ENCODE results near the gene GCLM. TPM values are rescaled to one million over a fixed set of nuclear protein-coding genes. Genes with fewer than 3 reads are reported as not detected.
"Not testable (repeated sequence)": the region's sequence is repeated elsewhere in the genome, so short reads cannot be mapped to it uniquely, and the experiment has no call there.

The GCLM gene
- total RNA-seq, 4 donors from 2014 or later: 1.9 to 6.2 (median 2.8) TPM

DNA sequence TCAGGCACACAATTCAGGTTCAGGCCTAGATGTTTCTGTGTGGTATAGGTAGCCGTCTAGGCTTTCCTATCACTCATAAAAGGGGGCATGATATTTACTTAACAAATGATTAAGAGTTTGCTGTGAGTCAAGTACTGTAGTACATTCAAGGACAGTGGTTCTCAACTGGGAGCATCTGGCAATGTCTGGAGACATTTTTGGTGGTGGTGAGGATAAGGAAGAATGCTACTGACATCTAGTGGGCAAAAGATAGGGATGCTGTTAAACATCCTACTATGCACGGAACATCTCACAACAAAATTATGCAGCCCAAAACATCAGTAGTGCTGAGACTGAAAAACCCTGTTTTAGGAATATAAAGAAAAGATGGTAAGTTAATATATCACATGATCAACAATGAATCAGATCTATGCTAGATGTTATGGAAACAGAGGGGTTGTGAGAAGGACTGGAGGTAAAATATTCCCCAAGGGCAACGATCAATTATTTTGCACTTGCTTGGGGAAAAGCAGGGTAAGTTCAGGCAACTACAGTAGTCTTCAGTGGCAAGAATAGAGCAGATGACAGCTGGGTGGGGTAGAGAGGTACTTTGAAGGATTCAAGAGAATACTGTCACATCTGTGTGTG is 35.1 kb downstream of the GCLM start:
- 65 to 76% methylated on average over 3 of the region's 3 CpGs for WGBS, 2 donors
- intact Hi-C loops (cut with DNase I; ENCODE audit: low total_unique reads): no loop called here
- TF ChIP-seq, protein P1, sequence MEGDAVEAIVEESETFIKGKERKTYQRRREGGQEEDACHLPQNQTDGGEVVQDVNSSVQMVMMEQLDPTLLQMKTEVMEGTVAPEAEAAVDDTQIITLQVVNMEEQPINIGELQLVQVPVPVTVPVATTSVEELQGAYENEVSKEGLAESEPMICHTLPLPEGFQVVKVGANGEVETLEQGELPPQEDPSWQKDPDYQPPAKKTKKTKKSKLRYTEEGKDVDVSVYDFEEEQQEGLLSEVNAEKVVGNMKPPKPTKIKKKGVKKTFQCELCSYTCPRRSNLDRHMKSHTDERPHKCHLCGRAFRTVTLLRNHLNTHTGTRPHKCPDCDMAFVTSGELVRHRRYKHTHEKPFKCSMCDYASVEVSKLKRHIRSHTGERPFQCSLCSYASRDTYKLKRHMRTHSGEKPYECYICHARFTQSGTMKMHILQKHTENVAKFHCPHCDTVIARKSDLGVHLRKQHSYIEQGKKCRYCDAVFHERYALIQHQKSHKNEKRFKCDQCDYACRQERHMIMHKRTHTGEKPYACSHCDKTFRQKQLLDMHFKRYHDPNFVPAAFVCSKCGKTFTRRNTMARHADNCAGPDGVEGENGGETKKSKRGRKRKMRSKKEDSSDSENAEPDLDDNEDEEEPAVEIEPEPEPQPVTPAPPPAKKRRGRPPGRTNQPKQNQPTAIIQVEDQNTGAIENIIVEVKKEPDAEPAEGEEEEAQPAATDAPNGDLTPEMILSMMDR (IDR thresholded peaks at IDR 0.05): no peak
- TF ChIP-seq POLR2A (IDR thresholded peaks at IDR 0.05): no peak
- no peak for DNase-seq (ENCODE audit: low spot score in 2 of 2)
- H3K4me3 ChIP-seq (ENCODE audit: low read depth, poor library complexity, severe bottlenecking): no peak overlapping the region

GRCh38 chr1:93871366-93871765 is 37.9 kb downstream of the GCLM start:
- TF ChIP-seq POLR2A (IDR thresholded peaks at IDR 0.05): no peak
- TF ChIP-seq, protein P1 (IDR thresholded peaks at IDR 0.05): no peak
- WGBS, 2 donors: 44 to 54% methylated on average over 4 of the region's 4 CpGs
- DNase-seq (ENCODE audit: low spot score in 2 of 2): no peak

DNA sequence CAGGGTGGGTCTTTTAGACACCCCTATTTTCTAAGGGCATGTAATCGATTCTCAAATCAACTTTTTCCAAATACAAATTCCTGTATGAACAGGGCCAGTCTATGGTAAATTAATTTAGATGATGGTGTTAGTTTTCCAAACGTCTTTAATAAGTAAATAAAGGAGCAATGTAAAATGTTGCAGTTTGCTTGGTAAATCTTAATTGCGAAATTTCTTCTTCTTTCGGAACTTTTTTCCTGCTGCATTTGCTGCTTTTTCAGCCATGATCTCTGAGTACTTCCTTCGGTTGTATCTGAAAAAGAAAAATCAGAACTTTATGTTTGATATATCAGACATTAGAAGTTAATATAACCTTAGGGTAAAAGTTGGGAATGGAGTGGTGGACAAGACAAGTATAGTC is 39.6 kb downstream of the GCLM start:
- intact Hi-C loops (cut with DNase I; ENCODE audit: low total_unique reads): no loop called here
- WGBS, 2 donors: 88 to 90% methylated on average over 5 of the region's 5 CpGs
- no peak overlapping the region for H3K4me3 ChIP-seq (ENCODE audit: low read depth, poor library complexity, severe bottlenecking)
- TF ChIP-seq, protein P1 (IDR thresholded peaks at IDR 0.05): no peak
- TF ChIP-seq POLR2A (IDR thresholded peaks at IDR 0.05): no peak
- no peak for DNase-seq (ENCODE audit: low spot score in 2 of 2)

More at GRCh38 chr1:93871366-93871765, 37.9 kb downstream of the GCLM start:
- intact Hi-C loops (cut with DNase I; ENCODE audit: low total_unique reads): no loop called here
- H3K4me3 ChIP-seq (ENCODE audit: low read depth, poor library complexity, severe bottlenecking): no peak overlapping the region

- intact Hi-C loops (cut with DNase I; ENCODE audit: low total_unique reads); DNase-seq (ENCODE audit: low spot score in 2 of 2); H3K4me3 ChIP-seq (ENCODE audit: low read depth, poor library complexity, severe bottlenecking): not testable (repeated sequence)
- 93 to 95% methylated on average over 1 of the region's 1 CpG for WGBS, 2 donors
Measured at GRCh38 chr1:93868492-93868891, 40.7 kb downstream of the GCLM start.

DNA sequence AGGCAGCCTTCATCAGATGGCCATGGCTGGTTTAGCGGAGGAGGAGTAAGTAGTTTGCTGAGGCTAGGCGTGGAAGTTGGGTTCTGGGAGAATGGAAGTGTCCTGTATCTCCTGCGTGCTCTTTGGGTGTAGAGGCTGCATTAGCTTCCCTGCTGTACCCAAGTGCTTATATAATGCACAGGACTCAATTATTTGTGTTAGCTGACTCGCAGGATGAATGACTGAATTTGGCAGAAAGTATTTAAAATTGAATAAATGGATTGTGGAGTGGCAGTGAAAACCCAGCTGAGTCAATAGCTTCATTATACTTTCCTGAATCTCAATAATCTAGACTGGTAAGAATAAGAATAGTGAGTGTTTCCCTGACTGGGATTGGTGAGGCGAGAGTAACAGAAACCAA is 44.0 kb downstream of the GCLM start:
- intact Hi-C loops (cut with DNase I; ENCODE audit: low total_unique reads): no loop called here
- H3K4me3 ChIP-seq (ENCODE audit: low read depth, poor library complexity, severe bottlenecking): no peak overlapping the region
- TF ChIP-seq, protein P1 (IDR thresholded peaks at IDR 0.05): no peak
- no peak for TF ChIP-seq POLR2A (IDR thresholded peaks at IDR 0.05)
- no peak for DNase-seq (ENCODE audit: low spot score in 2 of 2)
- 92 to 95% methylated on average over 5 of the region's 5 CpGs for WGBS, 2 donors

DNA sequence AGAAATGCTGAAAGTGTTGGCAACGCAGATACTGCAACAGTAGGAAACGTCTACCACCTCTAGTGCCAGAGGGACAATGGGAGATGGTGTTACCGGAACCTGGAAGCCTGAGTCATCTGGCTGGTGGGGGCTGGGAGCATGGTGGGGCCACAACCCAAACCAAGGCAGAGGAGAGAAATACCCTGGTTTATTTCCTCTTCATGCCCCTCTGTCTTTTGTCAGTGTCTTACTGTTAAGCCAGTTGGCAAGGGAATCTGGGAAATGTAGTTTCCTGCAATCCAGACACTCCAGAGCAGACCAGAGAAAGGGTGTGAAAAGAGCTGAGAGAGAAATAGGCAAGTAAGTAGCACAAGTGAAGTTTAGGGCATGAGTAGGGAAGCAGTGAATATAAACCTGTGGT is 45.1 kb downstream of the GCLM start:
- no peak overlapping the region for H3K4me3 ChIP-seq (ENCODE audit: low read depth, poor library complexity, severe bottlenecking)
- WGBS, 2 donors: 70 to 81% methylated on average over 3 of the region's 3 CpGs
- DNase-seq (ENCODE audit: low spot score in 2 of 2): no peak
- intact Hi-C loops (cut with DNase I; ENCODE audit: low total_unique reads): no loop called here
- no peak for TF ChIP-seq POLR2A (IDR thresholded peaks at IDR 0.05)
- TF ChIP-seq, protein P1 (IDR thresholded peaks at IDR 0.05): no peak

GRCh38 chr1:93857653-93858052 is 51.6 kb downstream of the GCLM start:
- DNase-seq (ENCODE audit: low spot score in 2 of 2); H3K4me3 ChIP-seq (ENCODE audit: low read depth, poor library complexity, severe bottlenecking); intact Hi-C loops (cut with DNase I; ENCODE audit: low total_unique reads): not testable (repeated sequence)
- WGBS, 2 donors: 61 to 65% methylated on average over 3 of the region's 3 CpGs

GRCh38 chr1:93855983-93856382 is 53.2 kb downstream of the GCLM start:
- H3K4me3 ChIP-seq (ENCODE audit: low read depth, poor library complexity, severe bottlenecking); intact Hi-C loops (cut with DNase I; ENCODE audit: low total_unique reads); DNase-seq (ENCODE audit: low spot score in 2 of 2): not testable (repeated sequence)
- WGBS, 2 donors: 91 to 95% methylated on average over 9 of the region's 9 CpGs
